Mesendoderm (in vitro differentiated cells): ENCODE results near the gene RXFP4. TPM values are rescaled to one million over a fixed set of nuclear protein-coding genes. Genes with fewer than 3 reads are reported as not detected.
"Not testable (repeated sequence)": the region's sequence is repeated elsewhere in the genome, so short reads cannot be mapped to it uniquely, and the experiment has no call there.

Source experiments
- DNase-seq: peaks from one replicate; pipeline ENCODE4 v3.0.0; 2013
- H2AK5ac ChIP-seq: 2 replicates; pipeline ENCODE4 v1.6.1; 2013; ENCODE audit warnings: low read length, inconsistent platforms
- H2BK120ac ChIP-seq: 2 replicates; pipeline ENCODE4 v1.6.1; 2013; ENCODE audit warnings: low read depth, mild to moderate bottlenecking, low read length, moderate library complexity, mixed read lengths
- H2BK15ac ChIP-seq: replicated peaks from 2 replicates; pipeline ENCODE4 v1.6.1; 2013; ENCODE audit warnings: low read depth, mild to moderate bottlenecking, moderate library complexity
- H2BK5ac ChIP-seq: 2 replicates; pipeline ENCODE4 v1.6.1; 2013; ENCODE audit warnings: low read length, inconsistent platforms
- H3K18ac ChIP-seq: 2 replicates; pipeline ENCODE4 v1.6.1; 2013; ENCODE audit warnings: mild to moderate bottlenecking, low read length, mixed read lengths
- H3K23ac ChIP-seq: one replicate; pipeline ENCODE4 v1.6.1; 2013; ENCODE audit warnings: low read length
- H3K27ac ChIP-seq: 2 replicates; pipeline ENCODE4 v1.5.1; 2013; ENCODE audit warnings: low read depth, mild to moderate bottlenecking, inconsistent platforms, low read length, moderate library complexity
- H3K27me3 ChIP-seq: 2 replicates; pipeline ENCODE4 v1.6.1; 2013; ENCODE audit warnings: low read length, control low read depth, mild to moderate bottlenecking, inconsistent platforms; ENCODE audit not compliant: insufficient read depth, poor library complexity
- H3K36me3 ChIP-seq: 2 replicates; pipeline ENCODE4 v1.6.1; 2013; ENCODE audit warnings: low read length, inconsistent platforms; ENCODE audit not compliant: control insufficient read depth, insufficient read depth
- H3K4ac ChIP-seq: one replicate; pipeline ENCODE4 v1.6.1; 2013; ENCODE audit warnings: low read depth, mild to moderate bottlenecking, low read length, moderate library complexity
- H3K4me1 ChIP-seq: 2 replicates; pipeline ENCODE4 v1.6.1; 2013; ENCODE audit warnings: low read depth, low read length, inconsistent platforms; ENCODE audit not compliant: control insufficient read depth
- H3K4me2 ChIP-seq: 2 replicates; pipeline ENCODE4 v1.6.1; 2013; ENCODE audit warnings: low read length
- H3K4me3 ChIP-seq: 2 replicates; pipeline ENCODE4 v1.5.1; 2013; ENCODE audit warnings: mild to moderate bottlenecking, low read length
- H3K56ac ChIP-seq: one replicate; pipeline ENCODE4 v1.6.1; 2013; ENCODE audit warnings: low read length
- H3K79me1 ChIP-seq: 2 replicates; pipeline ENCODE4 v1.6.1; 2013; ENCODE audit warnings: low read length, inconsistent platforms
- H3K79me2 ChIP-seq: 2 replicates; pipeline ENCODE4 v1.6.1; 2013; ENCODE audit warnings: mild to moderate bottlenecking, low read length; ENCODE audit not compliant: control insufficient read depth, insufficient read depth
- H3K9ac ChIP-seq: 2 replicates; pipeline ENCODE4 v1.6.1; 2013; ENCODE audit warnings: low read length, inconsistent platforms
- H4K5ac ChIP-seq: one replicate; pipeline ENCODE4 v1.6.1; 2013; ENCODE audit warnings: low read length
- H4K8ac ChIP-seq: one replicate; pipeline ENCODE4 v1.6.1; 2013; ENCODE audit warnings: low read depth, mild to moderate bottlenecking, control low read depth, low read length, moderate library complexity
- whole genome bisulfite sequencing: extraction: QIAGEN DNeasy Blood & Tissue Kit; methylation state at CpG from one replicate; pipeline ENCODE4 v1.1.7; 2013; ENCODE audit warnings: low lambda C conversion rate, missing lambda C conversion rate; ENCODE audit not compliant: insufficient coverage; ENCODE audit errors: extremely low coverage; 5-methylcytosine and 5-hydroxymethylcytosine counted together
- polyA plus RNA-seq, 2 experiments: library from polyadenylated mRNA; stranded (reverse); fragments of 200-250 nt; gene quantifications; one replicate each; pipeline ENCODE4 v1.2.3, GENCODE V29; 2013

RXFP4 gene
- polyA plus RNA-seq (2013, experiment 1 of 2) = not detected
- polyA plus RNA-seq (2013, experiment 2 of 2) = not detected

- Histone ChIP-seq H3K9ac (no peak within 1 kb of the TSS), H3K4me3 (no peak within 1 kb of the TSS), H3K18ac (no peak within 1 kb of the TSS), H3K4ac (no peak within 1 kb of the TSS), H2AK5ac (no peak within 1 kb of the TSS), H3K56ac (peak within 1 kb of the TSS; percentile 51), H3K4me2 (no peak within 1 kb of the TSS), H3K27ac (no peak within 1 kb of the TSS), H3K4me1 (peaks cover 3% of the 10 kb centered on the region), H2BK15ac (no peak within 1 kb of the TSS), H2BK5ac (no peak within 1 kb of the TSS), H4K5ac (no peak within 1 kb of the TSS), H3K79me2 (no peaks in the 10 kb centered on the region), H3K36me3 (no peaks in the 10 kb centered on the region), H3K23ac (no peak within 1 kb of the TSS), H4K8ac (no peak within 1 kb of the TSS), H2BK120ac (no peak within 1 kb of the TSS), H3K27me3 (no peaks in the 10 kb centered on the region), H3K79me1 (no peaks in the 10 kb centered on the region)
- WGBS = no CpG with 5 or more reads among the region's 11 CpGs
- no peak for DNase-seq
Measured at GRCh38 chr1:155940993-155941844, at the start of gene RXFP4. TSS of gene RXFP4 (plus strand) at chr1:155941638. CDS start at chr1:155941710, 72 bp downstream.

- H3K18ac ChIP-seq = no peak overlapping the region
- no CpG with 5 or more reads among the region's 3 CpGs for WGBS
Measured at GRCh38 chr1:155892796-155893195, 48.6 kb upstream of the RXFP4 start.

GRCh38 chr1:155893389-155894142, 47.9 kb upstream of the RXFP4 start:
- Histone ChIP-seq H3K56ac (no peak overlapping the region), H3K36me3 (no peaks in the 10 kb centered on the region), H2BK15ac (no peak overlapping the region), H3K79me2 (no peaks in the 10 kb centered on the region), H2AK5ac (no peak overlapping the region), H3K23ac (no peak overlapping the region), H3K4me2 (no peak overlapping the region), H3K4me1 (no peaks in the 10 kb centered on the region), H3K4me3 (no peak overlapping the region), H4K8ac (no peak overlapping the region), H2BK120ac (no peak overlapping the region), H3K27me3 (no peaks in the 10 kb centered on the region), H4K5ac (no peak overlapping the region), H3K18ac (no peak overlapping the region), H3K79me1 (no peaks in the 10 kb centered on the region), H2BK5ac (no peak overlapping the region), H3K27ac (no peak overlapping the region), H3K9ac (no peak overlapping the region), H3K4ac (no peak overlapping the region)
- WGBS = no CpG with 5 or more reads among the region's 10 CpGs
- DNase-seq = no peak

More at GRCh38 chr1:155892796-155893195, 48.6 kb upstream of the RXFP4 start:
- H3K79me2 ChIP-seq = no peaks in the 10 kb centered on the region
- H4K8ac ChIP-seq = no peak overlapping the region
- no peaks in the 10 kb centered on the region for H3K36me3 ChIP-seq
- no peaks in the 10 kb centered on the region for H3K79me1 ChIP-seq
- no peak overlapping the region for H3K56ac ChIP-seq
- H3K9ac ChIP-seq = no peak overlapping the region
- H4K5ac ChIP-seq = no peak overlapping the region
- no peak overlapping the region for H3K4me2 ChIP-seq
- no peaks in the 10 kb centered on the region for H3K27me3 ChIP-seq
- no peak overlapping the region for H2AK5ac ChIP-seq
- no peak overlapping the region for H3K27ac ChIP-seq
- no peaks in the 10 kb centered on the region for H3K4me1 ChIP-seq
- DNase-seq = no peak
- no peak overlapping the region for H3K4ac ChIP-seq
- no peak overlapping the region for H3K23ac ChIP-seq
- no peak overlapping the region for H3K4me3 ChIP-seq
- H2BK15ac ChIP-seq = no peak overlapping the region
- H2BK120ac ChIP-seq = no peak overlapping the region
- H2BK5ac ChIP-seq = no peak overlapping the region

GRCh38 chr1:155895617-155896016, 45.8 kb upstream of the RXFP4 start:
- not testable (repeated sequence) for H3K4me1 ChIP-seq, H2BK5ac ChIP-seq, H4K8ac ChIP-seq, H3K79me2 ChIP-seq, H3K4me3 ChIP-seq, H3K27me3 ChIP-seq, H3K56ac ChIP-seq, H3K4me2 ChIP-seq, H3K23ac ChIP-seq, H4K5ac ChIP-seq, H3K27ac ChIP-seq, H3K4ac ChIP-seq, H2BK120ac ChIP-seq, H2BK15ac ChIP-seq, H2AK5ac ChIP-seq, H3K18ac ChIP-seq, H3K79me1 ChIP-seq, H3K9ac ChIP-seq, DNase-seq
- H3K36me3 ChIP-seq = peaks cover 12% of the 10 kb centered on the region
- no CpG with 5 or more reads among the region's 6 CpGs for WGBS

GRCh38 chr1:155896476-155896875, 45.0 kb upstream of the RXFP4 start:
- no CpG with 5 or more reads among the region's 8 CpGs for WGBS

More at GRCh38 chr1:155896476-155896875, 45.0 kb upstream of the RXFP4 start:
- not testable (repeated sequence) for H3K23ac ChIP-seq, H2BK120ac ChIP-seq, H3K27me3 ChIP-seq, H2BK15ac ChIP-seq, H3K9ac ChIP-seq, H3K18ac ChIP-seq, H3K27ac ChIP-seq, H3K4me1 ChIP-seq, H3K79me1 ChIP-seq, H3K4me3 ChIP-seq, H3K56ac ChIP-seq, H4K8ac ChIP-seq, DNase-seq, H2AK5ac ChIP-seq, H2BK5ac ChIP-seq, H4K5ac ChIP-seq, H3K79me2 ChIP-seq, H3K4ac ChIP-seq, H3K4me2 ChIP-seq
- H3K36me3 ChIP-seq = peaks cover 12% of the 10 kb centered on the region
